ENCODE results near the gene B3GLCT.

- no peak for TF ChIP-seq POLR2A (IDR thresholded peaks at IDR 0.05; ENCODE audit: low read depth, low read length)
- TF ChIP-seq POLR2AphosphoS5 (IDR thresholded peaks at IDR 0.05; ENCODE audit: low read depth, low read length), result no peak
Observed at GRCh38 chr13:31327182-31327860, 127.5 kb downstream of the B3GLCT start.
